ENCODE measurements around the gene SPPL3. TPM values are rescaled to one million over a fixed set of nuclear protein-coding genes. Genes with fewer than 3 reads are reported as not detected.

Gene SPPL3
- total RNA-seq, 1 experiment from 2014 or later: 39.7 TPM

GRCh38 chr12:120835304-120835612 lies 68.9 kb downstream of the SPPL3 start (continued):
- TF ChIP-seq YY1 (IDR thresholded peaks at IDR 0.05; ENCODE audit: extremely low read depth, insufficient replicate concordance, low read depth, low read length) (no peak), EGR1 (IDR thresholded peaks at IDR 0.05; ENCODE audit: low read depth) (no peak), SP1 (IDR thresholded peaks at IDR 0.05; ENCODE audit: low read depth) (no peak), TCF7L2 (IDR thresholded peaks at IDR 0.05; ENCODE audit: borderline replicate concordance, extremely low read depth, insufficient read depth, insufficient read length) (no peak)
- TF ChIP-seq, protein P1, sequence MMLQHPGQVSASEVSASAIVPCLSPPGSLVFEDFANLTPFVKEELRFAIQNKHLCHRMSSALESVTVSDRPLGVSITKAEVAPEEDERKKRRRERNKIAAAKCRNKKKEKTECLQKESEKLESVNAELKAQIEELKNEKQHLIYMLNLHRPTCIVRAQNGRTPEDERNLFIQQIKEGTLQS (IDR thresholded peaks at IDR 0.05): no peak
- TF ChIP-seq, protein P2, sequence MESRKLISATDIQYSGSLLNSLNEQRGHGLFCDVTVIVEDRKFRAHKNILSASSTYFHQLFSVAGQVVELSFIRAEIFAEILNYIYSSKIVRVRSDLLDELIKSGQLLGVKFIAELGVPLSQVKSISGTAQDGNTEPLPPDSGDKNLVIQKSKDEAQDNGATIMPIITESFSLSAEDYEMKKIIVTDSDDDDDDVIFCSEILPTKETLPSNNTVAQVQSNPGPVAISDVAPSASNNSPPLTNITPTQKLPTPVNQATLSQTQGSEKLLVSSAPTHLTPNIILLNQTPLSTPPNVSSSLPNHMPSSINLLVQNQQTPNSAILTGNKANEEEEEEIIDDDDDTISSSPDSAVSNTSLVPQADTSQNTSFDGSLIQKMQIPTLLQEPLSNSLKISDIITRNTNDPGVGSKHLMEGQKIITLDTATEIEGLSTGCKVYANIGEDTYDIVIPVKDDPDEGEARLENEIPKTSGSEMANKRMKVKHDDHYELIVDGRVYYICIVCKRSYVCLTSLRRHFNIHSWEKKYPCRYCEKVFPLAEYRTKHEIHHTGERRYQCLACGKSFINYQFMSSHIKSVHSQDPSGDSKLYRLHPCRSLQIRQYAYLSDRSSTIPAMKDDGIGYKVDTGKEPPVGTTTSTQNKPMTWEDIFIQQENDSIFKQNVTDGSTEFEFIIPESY (IDR thresholded peaks at IDR 0.05; ENCODE audit: extremely low read depth, insufficient replicate concordance, low read length): no peak
- TF ChIP-seq, protein P3, sequence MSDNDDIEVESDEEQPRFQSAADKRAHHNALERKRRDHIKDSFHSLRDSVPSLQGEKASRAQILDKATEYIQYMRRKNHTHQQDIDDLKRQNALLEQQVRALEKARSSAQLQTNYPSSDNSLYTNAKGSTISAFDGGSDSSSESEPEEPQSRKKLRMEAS (IDR thresholded peaks at IDR 0.05): no peak

- POLR2A ChIA-PET: interaction anchor here (1.2 kb wide), 1 partner anchor 13 kb away, joined by 3 read pairs; no protein-coding TSS in a partner anchor
- CTCF ChIA-PET: no interaction called here
- no peak overlapping the region for H3K4me3 ChIP-seq (replicated peaks in 1 of 2; ENCODE audit: low read depth in 1 of 2, low read length in 2 of 2)
Observed at GRCh38 chr12:120834489-120835303, 69.5 kb downstream of the SPPL3 start.

More at GRCh38 chr12:120834489-120835303, 69.5 kb downstream of the SPPL3 start:
- Histone ChIP-seq H3K4me2 (ENCODE audit: low read length) (no peak overlapping the region), H3K27ac (ENCODE audit: low read depth, low read length) (no peak overlapping the region), H3K79me2 (ENCODE audit: insufficient read depth, low read length) (peaks cover 26% of the 10 kb centered on the region; the same call in 1 of the 2 replicates), H3K36me3 (ENCODE audit: control insufficient read depth in 1 of 2, insufficient read depth in 2 of 2, low read length in 2 of 2) (no peaks in the 10 kb centered on the region), H3K4me1 (ENCODE audit: control insufficient read depth in 1 of 2, insufficient read depth in 2 of 2, low read length in 2 of 2) (peaks cover 0 to 10% of the 10 kb centered on the region in 2 experiments; a peak in 3 of 4 replicates), H3K9ac (ENCODE audit: low read length) (no peak overlapping the region), H3K9me2 (ENCODE audit: insufficient read depth) (no peaks in the 10 kb centered on the region), H4K20me1 (ENCODE audit: insufficient read depth) (peaks cover 4% of the 10 kb centered on the region; the same call in 1 of the 2 replicates), H3K27me3 (ENCODE audit: insufficient read depth, low read length) (no peaks in the 10 kb centered on the region), H2AFZ (ENCODE audit: low read depth, low read length, poor library complexity, severe bottlenecking) (no peak overlapping the region), H3K9me3 (ENCODE audit: control insufficient read depth in 1 of 2, insufficient read depth in 1 of 2, low read depth in 1 of 2, low read length in 2 of 2) (no peaks in the 10 kb centered on the region)
- intact Hi-C loops (cut with micrococcal nuclease): no loop called here
- TF ChIP-seq RAD21 (IDR thresholded peaks at IDR 0.05; ENCODE audit: low read depth) (no peak), EZH2 (IDR thresholded peaks at IDR 0.05) (no peak), EZH2phosphoT487 (IDR thresholded peaks at IDR 0.05; ENCODE audit: borderline replicate concordance) (no peak), SRF (IDR thresholded peaks at IDR 0.05; ENCODE audit: low read depth) (no peak)
- TF ChIP-seq, protein P3 (IDR thresholded peaks at IDR 0.05): no peak
- RAD21 ChIA-PET (ENCODE audit: low non-redundant PET in 1 of 2, low total read pairs in 2 of 2, uncharacterized antibody in 2 of 2, unreplicated experiment in 2 of 2): no interaction called here
- no TSS peak for BruUV-seq (replicated peaks)
- DNase-seq (ENCODE audit: low read depth, low spot score): no peak
- ATAC-seq: no peak

Measured in HCT116 (cell line).